GM12878 (cell line): ENCODE data around the gene BRINP3. TPM values are rescaled to one million over a fixed set of nuclear protein-coding genes. Genes with fewer than 3 reads are reported as not detected.

Source experiments
- ATAC-seq: fragments of 200-7000 bp; cut with Tn5 transposase; 3 replicates; pipeline ENCODE4 v1.9.1; 2020; ENCODE audit warnings: mild to moderate bottlenecking, moderate library complexity
- BruUV-seq: library from RNA; stranded (reverse); fragments of 400-500 nt; replicated peaks from 2 replicates; lab custom pipeline; 2021; lab: Mats Ljungman, UMichigan
- CTCF ChIA-PET: fragments of 300-600 bp; sonication (Branson Sonifier 250); formaldehyde crosslinking; extraction: SDS; loops from one replicate; lab custom pipeline; 2021; ENCODE audit warnings: inconsistent platforms; lab: Yijun Ruan, JAX
- POLR2A ChIA-PET: fragments of 350-600 bp; formaldehyde crosslinking; extraction: SDS; loops from one replicate; lab custom pipeline; 2021; ENCODE audit warnings: inconsistent platforms; lab: Charles Lee
- RAD21 ChIA-PET: fragments of 300-600 bp; sonication (Branson Sonifier 250); formaldehyde crosslinking; loops from one replicate; lab custom pipeline; 2023; ENCODE audit warnings: antibody characterized with exemption; ENCODE audit not compliant: unreplicated experiment; lab: Charles Lee
- SMC1A ChIA-PET: fragments of 300-600 bp; sonication (Branson Sonifier 250); formaldehyde crosslinking; loops from one replicate; lab custom pipeline; 2023; ENCODE audit not compliant: unreplicated experiment, uncharacterized antibody; lab: Charles Lee
- DNase-seq: peaks from one replicate; pipeline ENCODE4 v3.0.0-alpha.2; 2011; ENCODE audit warnings: low read depth, low spot score
- FAIRE-seq: peaks from 3 replicates; lab custom pipeline; 2011; peaks lifted over from hg19 to GRCh38; lab: Jason Lieb, UNC
- H2AFZ ChIP-seq: 2 replicates; pipeline ENCODE4 v1.6.0; 2011; ENCODE audit warnings: low read depth, low read length, control low read depth; ENCODE audit not compliant: control insufficient read depth
- H3K27ac ChIP-seq: 2 replicates; pipeline ENCODE4 v1.5.1; 2011; ENCODE audit warnings: control low read depth; ENCODE audit not compliant: control insufficient read depth, insufficient read depth
- H3K27me3 ChIP-seq, 2 experiments: replicated peaks in 1 of 2; 2 replicates each; pipeline versions ENCODE4 v1.6.0 to v1.6.1; 2011; ENCODE audit warnings: low read length in 1 of 2; ENCODE audit not compliant: control insufficient read depth in 2 of 2, insufficient read depth in 2 of 2
- H3K36me3 ChIP-seq, 2 experiments: 2 replicates each; pipeline ENCODE4 v1.5.1; 2011; ENCODE audit warnings: low read length in 1 of 2; ENCODE audit not compliant: control insufficient read depth in 2 of 2, insufficient read depth in 2 of 2
- H3K4me1 ChIP-seq: 2 replicates; pipeline ENCODE4 v1.6.1; 2011; ENCODE audit warnings: mild to moderate bottlenecking, low read length, moderate library complexity, mixed read lengths; ENCODE audit not compliant: control insufficient read depth, insufficient read depth
- H3K4me2 ChIP-seq: 2 replicates; pipeline ENCODE4 v1.6.0; 2011; ENCODE audit warnings: control low read depth; ENCODE audit not compliant: control insufficient read depth, insufficient read depth
- H3K4me3 ChIP-seq: fragments of 200-600 bp; sonication (generic); 2 replicates; pipeline ENCODE4 v1.5.1; 2016
- H3K79me2 ChIP-seq: 2 replicates; pipeline ENCODE4 v1.6.0; 2011; ENCODE audit warnings: low read length; ENCODE audit not compliant: control insufficient read depth, insufficient read depth
- H3K9ac ChIP-seq: 2 replicates; pipeline ENCODE4 v1.8.0; 2011; ENCODE audit warnings: low read length, control low read depth, mixed read lengths; ENCODE audit not compliant: control insufficient read depth, insufficient read depth
- H3K9me3 ChIP-seq: replicated peaks from 3 replicates; pipeline ENCODE4 v1.5.1; 2011; ENCODE audit warnings: mild to moderate bottlenecking, low read length; ENCODE audit not compliant: control insufficient read depth, insufficient read depth
- H4K20me1 ChIP-seq: 2 replicates; pipeline ENCODE4 v1.6.0; 2011; ENCODE audit not compliant: control insufficient read depth, insufficient read depth
- IKZF1 ChIP-seq: fragments of 450-650 bp; conservative IDR thresholded peaks from 2 replicates; pipeline ENCODE4 v1.6.1; 2017; ENCODE audit warnings: antibody characterized with exemption, mild to moderate bottlenecking
- MTA3 ChIP-seq: IDR thresholded peaks from 2 replicates; pipeline ENCODE4 v1.6.1; 2012; ENCODE audit warnings: low read length, inconsistent platforms, borderline replicate concordance
- PAX8 ChIP-seq: fragments of 450-650 bp; IDR thresholded peaks from 2 replicates; pipeline ENCODE4 v1.6.1; 2017; ENCODE audit warnings: mild to moderate bottlenecking, moderate library complexity
- RAD21 ChIP-seq: IDR thresholded peaks from 2 replicates; pipeline ENCODE4 v1.6.1; 2011; ENCODE audit warnings: mild to moderate bottlenecking, low read depth, low read length, moderate library complexity; ENCODE audit not compliant: insufficient read depth
- RELA ChIP-seq: fragments of 450-650 bp; IDR thresholded peaks from 2 replicates; pipeline ENCODE4 v1.8.0; 2014; ENCODE audit warnings: borderline replicate concordance; ENCODE audit not compliant: partially characterized antibody
- SP1 ChIP-seq: IDR thresholded peaks from one replicate; pipeline ENCODE4 v1.6.1; 2011; ENCODE audit warnings: low read depth, low read length
- TAF1 ChIP-seq: IDR thresholded peaks from 2 replicates; pipeline ENCODE4 v1.6.1; 2011; ENCODE audit warnings: mild to moderate bottlenecking, low read depth, low read length, borderline replicate concordance
- in situ Hi-C: fragments of 300-500 bp; cut with MboI; formaldehyde crosslinking; loops from 9 replicates; pipeline ENCODE4 v1.14.3; 2018; ENCODE audit warnings: mixed read lengths
- intact Hi-C: fragments of 100-400 bp; cut with micrococcal nuclease; formaldehyde crosslinking; loops from one replicate; pipeline ENCODE4 v1.14.2; 2022; ENCODE audit not compliant: unreplicated experiment
- polyA plus RNA-seq, 11 experiments: library from polyadenylated mRNA; depleted of rRNA in 4 of 11; unstranded in 6 of 11; stranded (reverse) in 5 of 11; fragments of >200 nt; fragmentation: Nextera tagmentation in 4 of 11; fragmentation: Illumina TruSeq in 1 of 11; extraction: Ambion mirVana in 4 of 11; extraction: Trizol in 1 of 11; gene quantifications; 1 replicate in 1 of 11; 2 replicates in 10 of 11; pipeline versions ENCODE4 v1.2.1 to v1.2.3, GENCODE V29; 2011 to 2016; ENCODE audit warnings: inconsistent platforms in 2 of 11, missing spikeins in 2 of 11, low read depth in 1 of 11
- total RNA-seq, 4 experiments: library from RNA; depleted of rRNA in 3 of 4; stranded (reverse); fragments of >200 nt in 3 of 4; fragmentation: Illumina TruSeq in 1 of 4; extraction: Trizol in 1 of 4; gene quantifications; 2 replicates each; pipeline versions ENCODE4 v1.2.1 to v1.2.3, GENCODE V29; 2013 to 2021
- TF ChIP-seq, protein P1 (sequence below): fragments of 450-650 bp; IDR thresholded peaks from 2 replicates; pipeline ENCODE4 v1.6.1; 2017; ENCODE audit warnings: antibody characterized with exemption, mild to moderate bottlenecking, moderate library complexity
- TF ChIP-seq, protein P2 (sequence below): fragments of 450-650 bp; conservative IDR thresholded peaks from 2 replicates; pipeline ENCODE4 v1.6.1; 2017; ENCODE audit warnings: mild to moderate bottlenecking, moderate library complexity
- TF ChIP-seq, protein P3 (sequence below): fragments of 450-650 bp; IDR thresholded peaks from 2 replicates; pipeline ENCODE4 v1.6.1; 2016; ENCODE audit warnings: mild to moderate bottlenecking
- TF ChIP-seq, protein P4 (sequence below): fragments of 150-350 bp; IDR thresholded peaks from 2 replicates; pipeline ENCODE4 v1.6.1; 2014; ENCODE audit warnings: mild to moderate bottlenecking, low read depth, low read length
- TF ChIP-seq, protein P5 (sequence below): IDR thresholded peaks from 2 replicates; pipeline ENCODE4 v1.6.1; 2011; ENCODE audit warnings: borderline replicate concordance, low read depth, mild to moderate bottlenecking, moderate library complexity, low read length; ENCODE audit not compliant: insufficient read depth, poor library complexity, severe bottlenecking
- TF ChIP-seq, protein P6 (sequence below): IDR thresholded peaks from 2 replicates; pipeline ENCODE4 v1.6.1; 2012; ENCODE audit warnings: low read depth, low read length, improper control_type of control experiment

Gene BRINP3
- total and polyA plus RNA-seq, 10 of the 15 experiments (the other 5 are each of a cell fraction or from before 2014, with no cell fraction given): under 0.01 TPM; not detected in 9

DNA sequence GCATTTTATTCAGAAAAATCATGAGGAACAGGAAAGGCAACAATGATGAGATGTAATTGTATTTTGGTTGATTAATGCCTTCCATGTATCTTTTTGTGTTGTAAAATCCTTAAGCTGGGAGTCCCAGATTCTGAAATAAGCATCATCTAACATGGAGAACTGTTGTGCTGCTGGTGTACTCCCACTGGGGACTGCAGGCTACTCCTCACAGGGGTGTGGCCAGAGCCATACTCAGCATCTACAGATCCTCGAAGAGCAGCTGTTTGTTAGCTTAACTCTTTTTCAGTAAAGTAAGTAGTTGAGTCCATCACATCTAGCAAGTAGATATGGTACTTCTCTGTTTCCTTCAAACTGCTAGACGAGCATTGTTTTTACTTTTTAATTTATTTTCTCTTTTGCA, 358.0 kb downstream of the BRINP3 start (continued):
- TF ChIP-seq PAX8 (no peak), MTA3 (no peak), RAD21 (no peak)
- TF ChIP-seq, protein P1, sequence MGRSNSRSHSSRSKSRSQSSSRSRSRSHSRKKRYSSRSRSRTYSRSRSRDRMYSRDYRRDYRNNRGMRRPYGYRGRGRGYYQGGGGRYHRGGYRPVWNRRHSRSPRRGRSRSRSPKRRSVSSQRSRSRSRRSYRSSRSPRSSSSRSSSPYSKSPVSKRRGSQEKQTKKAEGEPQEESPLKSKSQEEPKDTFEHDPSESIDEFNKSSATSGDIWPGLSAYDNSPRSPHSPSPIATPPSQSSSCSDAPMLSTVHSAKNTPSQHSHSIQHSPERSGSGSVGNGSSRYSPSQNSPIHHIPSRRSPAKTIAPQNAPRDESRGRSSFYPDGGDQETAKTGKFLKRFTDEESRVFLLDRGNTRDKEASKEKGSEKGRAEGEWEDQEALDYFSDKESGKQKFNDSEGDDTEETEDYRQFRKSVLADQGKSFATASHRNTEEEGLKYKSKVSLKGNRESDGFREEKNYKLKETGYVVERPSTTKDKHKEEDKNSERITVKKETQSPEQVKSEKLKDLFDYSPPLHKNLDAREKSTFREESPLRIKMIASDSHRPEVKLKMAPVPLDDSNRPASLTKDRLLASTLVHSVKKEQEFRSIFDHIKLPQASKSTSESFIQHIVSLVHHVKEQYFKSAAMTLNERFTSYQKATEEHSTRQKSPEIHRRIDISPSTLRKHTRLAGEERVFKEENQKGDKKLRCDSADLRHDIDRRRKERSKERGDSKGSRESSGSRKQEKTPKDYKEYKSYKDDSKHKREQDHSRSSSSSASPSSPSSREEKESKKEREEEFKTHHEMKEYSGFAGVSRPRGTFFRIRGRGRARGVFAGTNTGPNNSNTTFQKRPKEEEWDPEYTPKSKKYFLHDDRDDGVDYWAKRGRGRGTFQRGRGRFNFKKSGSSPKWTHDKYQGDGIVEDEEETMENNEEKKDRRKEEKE: no peak

DNA sequence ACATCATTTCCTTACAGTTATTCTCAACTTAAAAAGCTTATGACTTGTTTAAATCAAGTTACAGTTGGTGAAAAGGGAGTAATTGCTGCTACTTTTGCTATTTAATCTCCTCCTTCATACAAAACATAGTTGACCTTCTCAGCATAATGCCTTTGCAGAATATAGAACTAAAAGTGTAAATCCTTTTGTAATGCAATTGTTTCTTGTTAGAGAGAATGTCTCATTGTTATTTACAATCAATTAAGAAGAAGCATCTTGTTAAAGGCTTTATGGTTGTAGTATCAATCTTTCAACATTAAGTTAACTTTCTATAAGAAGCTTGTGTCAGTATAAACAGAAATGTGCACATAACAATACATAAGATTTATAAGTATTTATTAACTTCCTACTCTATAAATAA, 360.7 kb downstream of the BRINP3 start:
- Histone ChIP-seq H3K4me3 (no peak overlapping the region), H3K36me3 (no peaks in the 10 kb centered on the region), H3K4me2 (no peak overlapping the region), H3K9ac (no peak overlapping the region), H2AFZ (no peak overlapping the region), H4K20me1 (no peaks in the 10 kb centered on the region), H3K27ac (no peak overlapping the region), H3K79me2 (no peaks in the 10 kb centered on the region), H3K9me3 (no peaks in the 10 kb centered on the region), H3K27me3 (no peaks in the 10 kb centered on the region; a peak in 1 of 4 replicates), H3K4me1 (no peaks in the 10 kb centered on the region)
- ATAC-seq (no peak), DNase-seq (no peak), FAIRE-seq (no peak)
- POLR2A ChIA-PET: no interaction called here
- SMC1A ChIA-PET: interaction anchor here (0.9 kb wide), 1 partner anchor 19 kb away, joined by 3 read pairs; no protein-coding TSS in a partner anchor
- RAD21 ChIA-PET: no interaction called here
- CTCF ChIA-PET: interaction anchor here (0.6 kb wide), 1 partner anchor 687 kb away, joined by 3 read pairs; no protein-coding TSS in a partner anchor
- BruUV-seq: no TSS peak
- intact Hi-C loops: no loop called here
- in situ Hi-C loops: no loop called here
- TF ChIP-seq, protein P2, sequence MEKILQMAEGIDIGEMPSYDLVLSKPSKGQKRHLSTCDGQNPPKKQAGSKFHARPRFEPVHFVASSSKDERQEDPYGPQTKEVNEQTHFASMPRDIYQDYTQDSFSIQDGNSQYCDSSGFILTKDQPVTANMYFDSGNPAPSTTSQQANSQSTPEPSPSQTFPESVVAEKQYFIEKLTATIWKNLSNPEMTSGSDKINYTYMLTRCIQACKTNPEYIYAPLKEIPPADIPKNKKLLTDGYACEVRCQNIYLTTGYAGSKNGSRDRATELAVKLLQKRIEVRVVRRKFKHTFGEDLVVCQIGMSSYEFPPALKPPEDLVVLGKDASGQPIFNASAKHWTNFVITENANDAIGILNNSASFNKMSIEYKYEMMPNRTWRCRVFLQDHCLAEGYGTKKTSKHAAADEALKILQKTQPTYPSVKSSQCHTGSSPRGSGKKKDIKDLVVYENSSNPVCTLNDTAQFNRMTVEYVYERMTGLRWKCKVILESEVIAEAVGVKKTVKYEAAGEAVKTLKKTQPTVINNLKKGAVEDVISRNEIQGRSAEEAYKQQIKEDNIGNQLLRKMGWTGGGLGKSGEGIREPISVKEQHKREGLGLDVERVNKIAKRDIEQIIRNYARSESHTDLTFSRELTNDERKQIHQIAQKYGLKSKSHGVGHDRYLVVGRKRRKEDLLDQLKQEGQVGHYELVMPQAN: no peak
- TF ChIP-seq RELA: no peak
- TF ChIP-seq, protein P3, sequence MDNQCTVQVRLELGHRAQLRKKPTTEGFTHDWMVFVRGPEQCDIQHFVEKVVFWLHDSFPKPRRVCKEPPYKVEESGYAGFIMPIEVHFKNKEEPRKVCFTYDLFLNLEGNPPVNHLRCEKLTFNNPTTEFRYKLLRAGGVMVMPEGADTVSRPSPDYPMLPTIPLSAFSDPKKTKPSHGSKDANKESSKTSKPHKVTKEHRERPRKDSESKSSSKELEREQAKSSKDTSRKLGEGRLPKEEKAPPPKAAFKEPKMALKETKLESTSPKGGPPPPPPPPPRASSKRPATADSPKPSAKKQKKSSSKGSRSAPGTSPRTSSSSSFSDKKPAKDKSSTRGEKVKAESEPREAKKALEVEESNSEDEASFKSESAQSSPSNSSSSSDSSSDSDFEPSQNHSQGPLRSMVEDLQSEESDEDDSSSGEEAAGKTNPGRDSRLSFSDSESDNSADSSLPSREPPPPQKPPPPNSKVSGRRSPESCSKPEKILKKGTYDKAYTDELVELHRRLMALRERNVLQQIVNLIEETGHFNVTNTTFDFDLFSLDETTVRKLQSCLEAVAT: no peak
- TF ChIP-seq, protein P4, sequence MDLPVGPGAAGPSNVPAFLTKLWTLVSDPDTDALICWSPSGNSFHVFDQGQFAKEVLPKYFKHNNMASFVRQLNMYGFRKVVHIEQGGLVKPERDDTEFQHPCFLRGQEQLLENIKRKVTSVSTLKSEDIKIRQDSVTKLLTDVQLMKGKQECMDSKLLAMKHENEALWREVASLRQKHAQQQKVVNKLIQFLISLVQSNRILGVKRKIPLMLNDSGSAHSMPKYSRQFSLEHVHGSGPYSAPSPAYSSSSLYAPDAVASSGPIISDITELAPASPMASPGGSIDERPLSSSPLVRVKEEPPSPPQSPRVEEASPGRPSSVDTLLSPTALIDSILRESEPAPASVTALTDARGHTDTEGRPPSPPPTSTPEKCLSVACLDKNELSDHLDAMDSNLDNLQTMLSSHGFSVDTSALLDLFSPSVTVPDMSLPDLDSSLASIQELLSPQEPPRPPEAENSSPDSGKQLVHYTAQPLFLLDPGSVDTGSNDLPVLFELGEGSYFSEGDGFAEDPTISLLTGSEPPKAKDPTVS: no peak
- TF ChIP-seq SP1: no peak
- TF ChIP-seq IKZF1: no peak
- no peak for TF ChIP-seq TAF1
- TF ChIP-seq, protein P5, sequence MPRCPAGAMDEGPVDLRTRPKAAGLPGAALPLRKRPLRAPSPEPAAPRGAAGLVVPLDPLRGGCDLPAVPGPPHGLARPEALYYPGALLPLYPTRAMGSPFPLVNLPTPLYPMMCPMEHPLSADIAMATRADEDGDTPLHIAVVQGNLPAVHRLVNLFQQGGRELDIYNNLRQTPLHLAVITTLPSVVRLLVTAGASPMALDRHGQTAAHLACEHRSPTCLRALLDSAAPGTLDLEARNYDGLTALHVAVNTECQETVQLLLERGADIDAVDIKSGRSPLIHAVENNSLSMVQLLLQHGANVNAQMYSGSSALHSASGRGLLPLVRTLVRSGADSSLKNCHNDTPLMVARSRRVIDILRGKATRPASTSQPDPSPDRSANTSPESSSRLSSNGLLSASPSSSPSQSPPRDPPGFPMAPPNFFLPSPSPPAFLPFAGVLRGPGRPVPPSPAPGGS: no peak
- TF ChIP-seq, protein P6, sequence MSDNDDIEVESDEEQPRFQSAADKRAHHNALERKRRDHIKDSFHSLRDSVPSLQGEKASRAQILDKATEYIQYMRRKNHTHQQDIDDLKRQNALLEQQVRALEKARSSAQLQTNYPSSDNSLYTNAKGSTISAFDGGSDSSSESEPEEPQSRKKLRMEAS: no peak
